Iris pigment epithelial cell (primary cell): ENCODE measurements around the gene RAB6A.
A peak's percentile ranks its signal among the peaks of the same experiment; 100 is the strongest.
"Not testable (repeated sequence)": the region's sequence is repeated elsewhere in the genome, so short reads cannot be mapped to it uniquely, and the experiment has no call there.

Experiments
- DNase-seq: peaks from one replicate; pipeline ENCODE4 v3.0.0-alpha.2; 2011; ENCODE audit warnings: low read depth

RAB6A gene

DNA sequence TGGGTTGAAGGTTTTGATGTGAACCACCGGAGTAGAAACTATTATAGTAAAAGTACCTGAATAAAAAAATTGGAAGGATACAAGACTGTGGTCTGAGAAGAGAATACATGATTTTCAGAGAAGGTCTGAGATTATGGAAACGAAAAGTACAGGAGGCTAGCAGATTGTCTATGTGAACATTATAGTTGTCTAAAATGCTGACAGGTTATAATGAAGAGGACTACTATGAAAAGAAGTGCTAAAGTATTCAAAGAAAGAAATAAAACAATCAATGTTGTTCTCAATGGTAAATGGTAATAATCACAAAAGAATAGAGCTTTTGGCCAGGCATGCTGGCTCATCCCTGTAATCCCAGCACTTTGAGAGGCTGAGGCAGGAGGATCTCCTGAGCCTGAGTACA is 34.0 kb downstream of the RAB6A start:
- DNase-seq, result no peak

DNA sequence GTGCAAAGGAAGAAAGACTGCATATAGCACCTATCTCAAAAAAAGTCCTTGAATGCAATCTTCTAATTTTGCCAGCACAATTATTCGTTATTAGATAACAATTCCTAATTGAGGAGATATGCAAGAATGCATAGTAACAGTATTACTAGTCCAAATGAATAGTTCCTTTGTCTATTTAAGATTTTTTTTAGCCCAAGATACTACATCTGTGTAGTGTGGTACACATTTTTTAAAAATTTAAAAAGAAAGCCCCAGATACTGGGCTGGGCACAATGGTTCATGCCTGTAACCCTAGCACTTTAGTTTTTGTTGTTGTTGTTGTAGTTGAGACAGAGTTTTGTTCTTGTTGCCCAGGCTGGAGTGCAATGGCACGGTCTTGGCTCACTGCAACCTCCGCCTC is 43.7 kb downstream of the RAB6A start:
- DNase-seq, result no peak

DNA sequence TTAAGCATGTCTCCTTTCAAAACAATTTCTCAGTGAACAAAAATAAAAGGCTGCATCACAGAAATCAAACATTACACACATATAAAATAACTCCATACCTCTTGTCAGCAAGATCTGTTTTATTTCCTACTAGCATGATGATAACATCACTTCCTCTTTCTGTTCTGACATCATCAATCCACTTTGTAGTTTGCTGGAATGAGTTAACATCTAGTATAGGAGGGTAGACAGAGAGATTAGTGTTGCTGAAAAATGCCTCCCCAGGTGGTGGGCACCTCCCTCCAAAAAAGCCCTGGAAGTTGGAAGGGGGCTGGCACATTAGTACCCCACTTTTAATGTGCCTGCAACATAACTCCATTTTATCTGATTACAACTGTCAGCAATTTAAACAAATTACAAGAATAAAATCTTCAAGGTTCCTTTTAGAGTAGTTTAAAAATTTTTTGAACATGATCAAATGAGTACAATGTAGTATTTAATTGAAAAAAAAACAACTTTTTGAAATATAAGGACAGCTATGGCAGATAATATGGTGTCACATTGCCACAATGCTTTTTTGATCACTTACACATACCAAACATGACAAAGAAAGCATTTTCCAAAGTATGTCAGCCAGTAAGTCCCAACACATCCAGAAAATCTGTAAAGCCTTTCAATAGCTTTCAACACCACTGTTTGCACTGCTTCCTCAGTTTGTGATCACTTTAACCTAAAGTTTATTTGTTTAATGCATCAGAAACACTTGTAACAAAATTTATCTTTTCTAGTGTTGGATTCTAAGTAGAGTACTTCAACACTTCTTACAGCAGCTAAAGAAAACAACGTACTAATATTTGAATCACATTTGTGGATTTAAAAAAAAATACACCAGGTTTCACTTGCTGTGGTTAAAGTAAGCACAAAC is 44.5 kb downstream of the RAB6A start:
- no peak for DNase-seq

DNA sequence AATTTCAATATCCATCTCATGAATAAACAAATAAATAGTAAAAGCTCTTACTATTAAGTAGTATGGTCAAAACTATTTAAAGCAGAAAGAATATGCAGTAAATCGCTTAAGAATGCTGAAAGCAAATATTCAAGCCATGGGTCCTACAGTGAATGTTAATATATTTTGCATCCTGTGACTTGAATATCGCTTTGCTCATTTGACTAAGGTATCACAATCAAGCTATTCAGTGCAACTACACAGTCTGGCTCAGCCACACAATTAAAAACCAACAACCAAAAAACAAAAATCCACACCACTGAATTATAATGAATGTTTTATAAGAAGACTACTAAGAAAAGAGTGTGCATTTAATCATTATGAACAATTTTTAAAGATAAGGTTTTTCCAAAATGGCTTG is 45.3 kb downstream of the RAB6A start:
- DNase-seq, result no peak

DNA sequence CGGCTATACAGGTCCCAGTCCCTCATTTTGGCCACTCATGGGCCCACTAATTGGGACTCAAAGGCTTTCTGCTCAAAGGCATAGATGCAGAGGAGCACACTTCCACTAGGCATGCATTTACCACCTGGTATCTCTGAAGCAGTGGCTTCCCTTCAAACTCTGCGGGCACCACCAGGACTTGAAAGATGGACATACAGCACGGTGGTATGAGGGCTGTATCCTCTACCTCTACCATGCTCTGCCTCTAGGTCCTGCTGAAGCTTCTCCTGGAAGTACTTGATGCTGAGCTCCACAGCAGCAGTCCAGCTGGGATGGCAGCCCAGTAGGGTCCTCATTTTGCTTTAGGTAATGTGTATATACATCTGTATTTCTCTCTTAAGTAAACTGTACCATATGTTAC is 49.9 kb downstream of the RAB6A start:
- DNase-seq, result no peak

DNA sequence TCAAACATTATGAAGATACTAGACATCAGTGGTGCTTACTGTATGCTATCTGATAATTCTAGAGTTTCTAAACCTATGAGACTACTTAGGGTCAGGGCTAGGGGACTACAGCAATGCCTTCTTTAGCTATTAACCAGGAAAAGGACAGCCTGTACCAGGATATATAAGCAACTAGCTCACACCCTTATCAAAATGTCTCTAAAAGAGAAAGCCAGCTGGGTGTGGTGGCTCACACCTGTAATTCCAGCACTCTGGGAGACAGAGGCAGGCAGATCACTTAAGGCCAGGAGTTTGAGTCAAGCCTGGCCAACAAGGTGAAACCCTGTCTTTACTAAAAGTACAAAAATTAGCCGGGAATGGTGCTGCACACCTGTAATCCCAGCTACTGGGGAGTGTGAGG is 55.8 kb downstream of the RAB6A start:
- DNase-seq, result no peak

DNA sequence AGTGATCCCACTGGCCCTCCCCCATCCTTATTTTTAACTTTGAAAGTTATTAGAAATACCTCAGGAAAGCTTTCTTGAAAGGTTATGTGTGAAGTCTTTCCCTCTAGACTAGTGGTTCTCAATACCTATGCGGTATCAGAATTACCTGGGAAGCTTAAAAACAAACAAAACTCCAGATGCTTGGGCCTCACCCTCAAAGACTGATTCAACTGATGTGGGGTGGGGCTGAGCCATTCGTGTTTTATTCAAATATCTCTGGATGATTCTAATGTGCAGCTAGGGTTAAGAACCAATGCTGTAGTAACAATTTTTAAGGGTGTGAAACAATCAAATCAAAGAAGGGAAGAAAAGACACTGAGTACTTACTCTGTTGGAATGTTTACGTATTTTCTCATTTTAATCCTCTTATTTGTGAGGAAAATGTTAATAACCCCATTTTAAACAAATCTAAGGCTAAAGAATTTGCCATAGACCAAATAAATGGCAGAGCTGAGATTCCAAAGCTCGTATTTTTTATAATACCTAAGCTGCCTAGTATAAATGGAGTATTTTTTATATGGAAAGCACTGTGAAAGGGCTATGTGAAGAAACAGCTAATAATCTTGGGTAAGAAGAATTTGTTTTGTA is 66.9 kb downstream of the RAB6A start:
- DNase-seq, result no peak

DNA sequence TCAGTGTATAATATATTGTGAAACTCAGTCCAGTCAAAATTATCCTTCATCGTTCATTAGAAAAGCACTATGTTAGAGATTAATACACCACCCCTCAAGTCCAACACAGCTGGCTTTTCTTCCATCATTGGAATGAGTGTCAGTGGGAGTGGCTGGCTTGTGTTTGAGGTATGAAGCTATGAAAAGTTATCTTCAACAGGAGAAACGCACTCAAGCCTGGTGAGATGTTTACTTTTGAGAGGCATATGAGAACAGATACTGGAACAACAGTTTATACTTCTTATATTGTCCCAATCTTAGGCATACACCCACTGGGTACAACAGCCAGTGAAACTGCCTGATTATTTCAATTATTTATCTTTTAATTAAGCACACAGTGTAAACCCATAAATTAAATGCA is 80.2 kb downstream of the RAB6A start:
- DNase-seq, result peak; percentile 31

DNA sequence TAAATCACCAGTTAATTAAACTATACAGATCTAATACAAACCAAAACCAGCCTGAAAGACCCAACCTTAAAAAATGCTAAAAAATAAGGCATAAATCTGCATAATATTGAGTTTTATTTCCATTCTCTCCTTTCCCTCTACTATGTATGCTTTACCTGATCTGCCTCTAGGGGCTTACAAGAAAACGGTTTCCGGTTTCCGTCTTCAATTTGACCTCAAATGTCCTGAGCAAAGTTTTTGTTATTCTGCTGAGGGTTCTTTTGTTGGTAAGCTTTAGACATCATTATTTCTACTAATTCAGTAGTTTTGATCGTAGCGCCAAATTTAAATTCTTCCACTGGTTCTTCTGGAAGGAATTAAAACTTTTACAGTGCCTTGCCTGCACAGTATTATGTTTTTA is 84.3 kb downstream of the RAB6A start:
- not testable (repeated sequence) for DNase-seq

DNA sequence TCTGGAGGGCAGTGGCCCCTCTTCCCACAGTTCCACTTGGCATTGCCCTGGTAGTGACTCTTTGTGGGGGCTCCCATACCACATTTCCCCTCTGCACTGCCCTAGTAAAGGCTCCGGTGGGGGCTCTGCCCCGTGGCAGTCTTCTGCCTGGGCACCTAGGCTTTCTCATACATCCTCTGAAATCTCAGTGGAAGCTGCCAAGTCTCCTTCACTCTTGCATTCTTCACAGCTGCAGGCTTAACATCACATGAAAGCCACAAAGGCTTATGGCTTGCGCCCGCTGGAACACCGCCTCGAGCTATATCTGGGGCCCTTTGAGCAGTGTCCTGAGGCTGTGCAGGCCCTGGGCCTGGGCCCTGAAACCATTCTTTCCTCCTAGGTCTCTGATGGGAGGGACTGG is 89.2 kb downstream of the RAB6A start:
- peak; percentile 13 for DNase-seq

DNA sequence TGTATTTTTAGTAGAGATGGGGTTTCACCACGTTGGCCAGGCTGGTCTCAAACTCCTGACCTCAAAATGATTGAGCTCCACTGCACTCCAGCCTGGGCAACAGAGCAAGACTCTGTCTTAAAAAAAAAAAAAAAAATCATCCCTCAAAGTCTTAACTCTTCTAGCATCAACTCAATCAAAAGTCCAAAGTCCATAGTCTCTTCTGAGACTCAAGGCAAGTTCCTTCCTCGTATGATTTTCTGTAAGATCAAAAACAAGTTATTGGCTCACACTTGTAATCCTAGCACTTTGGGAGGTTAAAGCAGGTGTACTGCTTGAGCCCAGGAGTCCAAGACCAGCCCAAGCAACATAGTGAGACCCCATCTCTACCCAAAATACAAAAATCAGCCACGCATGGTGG is 90.1 kb downstream of the RAB6A start:
- DNase-seq, result no peak

DNA sequence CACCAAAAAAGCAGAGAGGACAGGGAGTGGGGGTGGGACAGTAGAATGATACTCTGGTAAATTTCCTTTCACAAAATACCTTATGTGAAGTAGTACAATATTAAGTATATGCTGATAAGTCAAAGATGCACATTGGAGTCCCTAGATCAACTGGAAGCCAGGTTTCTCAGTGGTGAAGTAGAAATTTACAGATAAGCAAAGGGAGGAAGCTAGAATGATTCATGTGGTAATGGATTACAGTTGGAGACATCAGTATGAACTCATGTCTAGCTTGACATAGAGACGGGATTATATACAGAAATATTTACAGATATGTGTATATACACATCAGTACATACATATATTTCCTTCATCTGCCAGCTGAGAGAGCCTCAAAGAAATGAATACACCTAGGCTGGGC is 93.0 kb downstream of the RAB6A start:
- DNase-seq, result peak; percentile 45

DNA sequence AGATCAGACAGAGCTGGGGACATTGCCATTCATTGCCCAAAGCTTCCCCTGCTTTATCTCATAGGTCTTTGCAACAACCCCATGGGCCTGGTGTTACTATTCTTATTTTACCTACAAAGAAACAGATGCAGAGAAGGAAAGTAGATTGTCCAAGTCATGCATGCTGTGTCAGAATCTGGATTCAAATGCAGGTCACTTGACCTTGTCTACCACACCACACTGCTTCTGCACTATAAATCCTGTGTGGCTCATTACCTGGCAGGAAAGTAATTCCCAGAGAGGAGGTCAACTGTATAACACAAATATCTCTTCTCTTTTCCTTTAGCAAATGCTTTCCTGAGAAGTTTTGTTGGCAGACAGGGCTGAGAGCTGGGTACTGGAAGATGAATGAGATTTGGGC is 96.0 kb downstream of the RAB6A start:
- DNase-seq, result no peak

DNA sequence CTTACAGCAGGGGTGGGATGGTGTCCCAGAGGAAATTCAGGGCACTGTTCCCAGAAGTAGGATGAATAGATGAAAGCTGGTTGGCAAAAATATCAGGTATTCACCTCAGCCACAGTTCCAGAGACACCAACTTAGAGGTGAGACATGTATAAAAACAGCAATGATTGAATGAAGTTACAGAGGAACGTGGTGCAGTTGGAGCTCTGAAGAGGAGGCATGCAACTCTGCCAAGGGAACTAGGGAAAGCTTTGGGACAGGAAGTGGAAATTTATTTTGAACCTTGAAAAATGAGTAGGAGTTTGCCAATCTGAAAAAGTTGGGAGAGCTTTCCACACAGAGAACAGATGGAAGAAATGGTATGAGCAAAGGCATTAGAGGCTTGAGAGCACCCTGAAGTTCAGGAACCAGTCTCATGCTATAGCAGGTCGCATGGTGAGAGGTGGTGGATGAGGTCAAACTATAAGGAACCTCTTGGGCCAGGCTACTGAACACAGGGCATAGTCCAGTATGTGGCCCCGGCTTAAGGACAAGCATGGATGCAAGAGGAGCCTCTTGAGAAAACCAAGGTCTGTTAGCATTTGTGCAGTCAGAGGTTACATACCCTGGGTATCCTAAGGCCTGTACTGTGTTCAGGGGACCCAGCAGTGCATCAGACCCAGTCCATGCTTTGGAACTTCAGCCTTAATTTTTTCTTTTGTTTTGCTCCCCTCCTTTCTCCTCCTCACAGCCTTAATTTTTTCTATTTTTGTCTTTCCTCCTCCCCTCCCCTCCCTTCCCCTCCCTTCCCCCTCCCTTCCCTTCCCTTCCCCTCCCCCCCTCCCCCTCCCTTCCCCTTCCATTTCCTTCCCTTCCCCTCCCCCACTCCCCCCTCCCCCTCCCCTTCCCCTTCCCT is 97.0 kb downstream of the RAB6A start:
- no peak for DNase-seq

DNA sequence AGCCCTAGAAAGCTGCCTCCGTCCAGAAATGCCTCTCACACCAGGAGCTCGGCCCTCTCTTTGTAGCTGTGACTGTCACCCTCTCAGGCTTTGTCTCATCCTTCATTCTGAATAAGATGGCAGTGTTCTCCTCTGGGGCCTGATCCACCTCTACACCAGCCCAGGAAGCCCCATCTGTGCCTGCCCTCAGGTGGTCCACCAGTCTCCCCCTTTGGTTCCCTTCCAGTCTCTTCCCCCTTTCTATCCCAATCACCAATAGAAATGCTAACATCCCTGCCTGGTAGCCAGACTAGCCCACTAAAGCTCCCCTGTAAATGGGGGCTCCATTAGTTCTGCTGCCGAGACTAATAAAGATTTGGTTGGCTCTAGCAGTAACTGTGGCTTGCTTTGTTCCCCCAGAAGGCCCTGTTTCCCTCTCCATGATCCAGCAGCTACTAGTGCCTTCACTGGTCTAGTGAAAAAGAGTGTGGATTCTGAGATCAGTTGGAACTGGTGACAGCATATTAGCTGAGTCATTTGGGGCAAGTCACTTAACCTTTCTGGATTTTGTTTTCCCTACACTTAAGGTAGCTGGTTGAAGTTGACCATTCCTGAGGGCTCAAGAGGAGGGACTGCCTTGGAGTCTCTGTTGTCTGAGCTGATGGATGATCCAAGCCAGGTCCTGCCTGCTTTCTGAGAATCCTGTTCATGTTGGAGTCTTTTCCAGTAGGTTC is 98.3 kb downstream of the RAB6A start:
- DNase-seq, result no peak

DNA sequence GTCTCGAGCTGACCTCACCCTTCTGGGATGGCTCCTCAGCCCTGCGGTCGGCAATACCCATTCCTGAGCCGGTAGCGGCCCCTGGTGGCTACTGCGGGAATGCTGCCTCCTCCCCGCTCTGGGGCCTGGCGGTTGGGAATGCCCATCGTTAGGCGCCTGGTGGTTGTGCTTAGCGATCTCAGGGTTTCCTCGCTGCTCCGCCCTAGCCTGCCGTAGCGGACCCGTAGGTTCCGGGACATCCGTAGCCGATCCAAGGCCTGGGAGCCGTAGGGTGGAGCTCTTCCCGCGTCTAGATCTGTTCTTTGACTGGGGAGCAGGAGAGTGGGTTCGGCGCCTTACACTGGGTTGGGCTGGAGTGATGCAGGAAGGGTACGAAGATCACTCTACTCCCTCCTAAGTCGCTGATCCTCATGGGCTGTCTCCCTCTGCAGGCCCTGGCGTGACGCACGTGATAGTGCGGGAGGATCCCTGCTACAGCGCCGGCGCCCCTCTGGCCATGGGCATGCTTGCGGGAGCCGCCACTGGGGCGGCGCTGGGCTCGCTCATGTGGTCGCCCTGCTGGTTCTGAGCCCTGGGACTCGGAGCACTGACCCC is 99.7 kb downstream of the RAB6A start:
- peak; percentile 73 for DNase-seq

DNA sequence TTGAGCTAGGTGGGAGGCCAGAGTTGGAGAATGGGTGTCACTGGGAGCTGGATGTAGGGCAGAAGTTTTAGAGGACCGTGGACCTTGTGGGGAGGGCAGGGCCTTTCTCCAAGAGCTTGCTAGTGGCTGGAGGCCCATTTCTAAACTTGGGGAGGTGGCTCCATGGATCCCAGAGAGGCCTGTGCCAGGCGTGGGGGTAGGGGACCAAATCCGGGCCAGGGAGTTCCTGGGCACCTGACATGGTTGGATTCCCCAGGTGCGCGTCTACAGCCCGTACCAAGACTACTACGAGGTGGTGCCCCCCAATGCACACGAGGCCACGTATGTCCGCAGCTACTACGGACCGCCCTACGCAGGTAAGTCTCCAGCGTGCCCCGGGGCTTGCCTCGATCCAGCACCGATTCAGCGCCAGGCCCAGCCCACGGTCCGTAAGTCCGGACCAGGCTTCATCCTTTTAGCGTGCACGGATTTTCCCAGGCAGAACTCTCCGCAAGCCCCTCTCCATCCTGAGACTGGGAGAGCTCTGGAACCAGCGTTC is 100.3 kb downstream of the RAB6A start:
- no peak for DNase-seq

DNA sequence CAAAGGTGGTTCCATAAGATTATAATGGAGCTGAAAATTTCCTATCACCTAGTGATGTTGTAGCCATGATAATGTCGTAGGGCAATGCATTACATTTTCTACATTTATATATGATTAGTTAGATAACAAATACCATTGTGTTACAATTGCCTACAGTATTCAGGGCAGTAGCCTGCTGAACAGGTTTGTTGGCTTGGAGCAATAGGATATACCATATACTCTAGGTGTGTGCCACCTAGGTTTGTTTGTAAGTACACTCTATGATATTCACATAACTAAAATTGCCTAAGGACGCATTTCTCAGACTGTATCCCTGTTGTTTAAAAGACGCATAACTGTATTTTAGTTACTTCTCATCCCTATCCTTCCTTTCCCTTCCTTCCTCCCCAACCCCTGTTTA is 100.9 kb downstream of the RAB6A start:
- no peak for DNase-seq

DNA sequence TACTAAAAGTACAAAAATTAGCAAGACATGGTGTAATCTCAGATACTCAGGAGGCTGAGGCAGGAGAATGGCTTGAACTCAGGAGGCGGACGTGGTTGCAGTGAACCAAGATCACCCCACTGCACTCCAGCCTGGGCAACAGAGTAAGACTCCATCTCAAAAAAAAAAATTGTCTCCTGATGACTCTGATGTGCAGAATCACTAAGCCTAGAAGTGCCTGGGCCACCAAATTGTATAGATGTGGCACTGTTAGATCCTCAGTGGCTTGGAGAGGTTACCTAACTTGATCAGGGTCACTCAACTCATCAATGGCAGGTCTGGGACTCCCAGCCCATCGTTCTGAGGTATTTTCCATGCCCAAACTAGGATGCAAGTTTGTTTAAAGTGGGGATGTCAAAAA is 103.9 kb downstream of the RAB6A start:
- no peak for DNase-seq

DNA sequence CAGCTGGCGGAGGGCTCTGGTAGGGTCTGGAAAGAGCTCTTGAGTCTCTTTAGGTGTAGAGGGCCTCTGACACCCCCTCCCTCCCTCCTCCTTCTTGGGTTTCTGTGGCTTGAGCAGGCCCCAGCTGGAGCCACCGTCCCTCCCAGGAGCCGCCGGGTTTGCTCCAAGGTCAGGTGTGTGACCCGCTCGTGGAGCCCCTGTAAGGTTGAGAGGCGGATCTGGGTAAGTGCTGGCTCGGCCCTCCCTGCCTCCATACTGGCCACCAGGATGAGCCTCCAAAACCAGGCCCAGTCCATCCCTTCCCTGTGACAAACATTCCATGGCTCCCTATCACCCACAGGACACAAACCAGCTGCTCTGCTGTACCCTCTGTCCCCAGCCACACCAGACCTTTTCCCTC is 105.2 kb downstream of the RAB6A start:
- DNase-seq, result no peak

DNA sequence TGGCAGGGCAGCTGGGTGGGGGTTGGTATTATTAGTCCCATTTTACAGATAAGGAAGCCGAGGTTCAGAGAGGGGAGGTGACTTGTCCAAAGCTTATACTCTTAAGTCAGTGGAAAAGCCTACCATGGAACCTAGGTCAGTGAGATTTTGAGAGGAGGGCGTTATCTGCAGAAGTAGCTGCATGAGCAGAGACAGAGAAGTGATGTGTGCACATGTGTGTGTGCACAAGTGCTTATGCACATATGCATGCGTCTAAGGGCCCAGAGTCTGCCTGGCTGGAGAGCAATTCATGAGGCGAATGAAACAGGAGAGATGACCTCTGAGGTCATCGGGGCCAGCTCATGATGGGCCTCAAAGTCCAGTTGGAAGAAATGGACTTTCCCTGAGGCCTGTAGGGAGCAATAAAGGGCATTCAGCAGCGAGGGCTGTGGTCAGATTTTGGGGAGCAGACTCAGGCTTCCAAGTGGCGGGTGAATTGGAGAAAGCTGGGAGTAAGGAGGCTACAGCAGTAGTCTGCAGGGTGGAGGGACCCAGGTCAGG is 106.3 kb downstream of the RAB6A start:
- DNase-seq, result no peak
